Endothelial cell (in vitro differentiated cells): ENCODE results near the gene HMG20A. TPM values are rescaled to one million over a fixed set of nuclear protein-coding genes. Genes with fewer than 3 reads are reported as not detected.

Experiments used
- DNase-seq: peaks from one replicate; pipeline ENCODE4 v3.0.0; 2021; ENCODE audit warnings: low spot score
- H3K27ac Mint-ChIP-seq: one replicate; pipeline ENCODE4 v1.8.0; 2021; ENCODE audit warnings: mixed read lengths, inconsistent platforms; ENCODE audit not compliant: unreplicated experiment
- H3K27me3 Mint-ChIP-seq: one replicate; pipeline ENCODE4 v1.8.0; 2021; ENCODE audit warnings: mild to moderate bottlenecking, moderate library complexity, mixed read lengths, inconsistent platforms; ENCODE audit not compliant: unreplicated experiment
- H3K36me3 Mint-ChIP-seq: one replicate; pipeline ENCODE4 v1.8.0; 2021; ENCODE audit warnings: mild to moderate bottlenecking, low read depth, mixed read lengths, inconsistent platforms; ENCODE audit not compliant: unreplicated experiment
- H3K4me1 Mint-ChIP-seq: one replicate; pipeline ENCODE4 v1.8.0; 2021; ENCODE audit warnings: mild to moderate bottlenecking, mixed read lengths, inconsistent platforms; ENCODE audit not compliant: unreplicated experiment
- H3K4me3 Mint-ChIP-seq: one replicate; pipeline ENCODE4 v1.8.0; 2021; ENCODE audit warnings: mild to moderate bottlenecking, mixed read lengths, inconsistent platforms; ENCODE audit not compliant: unreplicated experiment
- H3K9me3 Mint-ChIP-seq: one replicate; pipeline ENCODE4 v1.8.0; 2021; ENCODE audit warnings: mixed read lengths, inconsistent platforms; ENCODE audit not compliant: unreplicated experiment
- total RNA-seq: library from RNA; stranded (reverse); fragmentation: NEBNext Ultra II Directional; extraction: Animal tissue kit (Norgen Biotek cat#: 25700); gene quantifications from one replicate; pipeline ENCODE4 v1.2.1, GENCODE V29; 2021; ENCODE audit not compliant: unreplicated experiment
- TF ChIP-seq, protein P1 (sequence below): fragments of 200-600 bp; sonication (generic); IDR thresholded peaks from one replicate; pipeline ENCODE4 v1.5.0; 2021; ENCODE audit warnings: antibody characterized with exemption; ENCODE audit not compliant: unreplicated experiment

Gene HMG20A
- total RNA-seq, 1 donor from 2014 or later, result 111 TPM

- TF ChIP-seq, protein P1, sequence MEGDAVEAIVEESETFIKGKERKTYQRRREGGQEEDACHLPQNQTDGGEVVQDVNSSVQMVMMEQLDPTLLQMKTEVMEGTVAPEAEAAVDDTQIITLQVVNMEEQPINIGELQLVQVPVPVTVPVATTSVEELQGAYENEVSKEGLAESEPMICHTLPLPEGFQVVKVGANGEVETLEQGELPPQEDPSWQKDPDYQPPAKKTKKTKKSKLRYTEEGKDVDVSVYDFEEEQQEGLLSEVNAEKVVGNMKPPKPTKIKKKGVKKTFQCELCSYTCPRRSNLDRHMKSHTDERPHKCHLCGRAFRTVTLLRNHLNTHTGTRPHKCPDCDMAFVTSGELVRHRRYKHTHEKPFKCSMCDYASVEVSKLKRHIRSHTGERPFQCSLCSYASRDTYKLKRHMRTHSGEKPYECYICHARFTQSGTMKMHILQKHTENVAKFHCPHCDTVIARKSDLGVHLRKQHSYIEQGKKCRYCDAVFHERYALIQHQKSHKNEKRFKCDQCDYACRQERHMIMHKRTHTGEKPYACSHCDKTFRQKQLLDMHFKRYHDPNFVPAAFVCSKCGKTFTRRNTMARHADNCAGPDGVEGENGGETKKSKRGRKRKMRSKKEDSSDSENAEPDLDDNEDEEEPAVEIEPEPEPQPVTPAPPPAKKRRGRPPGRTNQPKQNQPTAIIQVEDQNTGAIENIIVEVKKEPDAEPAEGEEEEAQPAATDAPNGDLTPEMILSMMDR, result no peak
- H3K36me3 Mint-ChIP-seq, result no peaks in the 10 kb centered on the region
- no peaks in the 10 kb centered on the region for H3K27me3 Mint-ChIP-seq
- peaks cover 5% of the 10 kb centered on the region for H3K4me1 Mint-ChIP-seq
- no peak for DNase-seq
- no peaks in the 10 kb centered on the region for H3K9me3 Mint-ChIP-seq
- no peak overlapping the region for H3K27ac Mint-ChIP-seq
- no peak overlapping the region for H3K4me3 Mint-ChIP-seq
Measured at GRCh38 chr15:77376770-77377169, 43.9 kb upstream of the HMG20A start.

GRCh38 chr15:77380033-77380432 lies 40.7 kb upstream of the HMG20A start:
- H3K27me3 Mint-ChIP-seq, result no peaks in the 10 kb centered on the region
- no peak for DNase-seq
- H3K27ac Mint-ChIP-seq, result no peak overlapping the region
- TF ChIP-seq, protein P1, result no peak
- H3K4me1 Mint-ChIP-seq, result peaks cover 13% of the 10 kb centered on the region
- no peaks in the 10 kb centered on the region for H3K36me3 Mint-ChIP-seq
- H3K9me3 Mint-ChIP-seq, result no peaks in the 10 kb centered on the region
- no peak overlapping the region for H3K4me3 Mint-ChIP-seq

- H3K9me3 Mint-ChIP-seq, result no peaks in the 10 kb centered on the region
- no peak overlapping the region for H3K4me3 Mint-ChIP-seq
- H3K4me1 Mint-ChIP-seq, result peaks cover 22% of the 10 kb centered on the region
- no peak for DNase-seq
- H3K27ac Mint-ChIP-seq, result no peak overlapping the region
- no peaks in the 10 kb centered on the region for H3K27me3 Mint-ChIP-seq
- TF ChIP-seq, protein P1, result no peak
- H3K36me3 Mint-ChIP-seq, result no peaks in the 10 kb centered on the region
Measured at GRCh38 chr15:77384086-77384485, 36.6 kb upstream of the HMG20A start.

- H3K4me1 Mint-ChIP-seq, result peaks cover 22% of the 10 kb centered on the region
Measured at GRCh38 chr15:77384589-77385359, 35.9 kb upstream of the HMG20A start.

DNA sequence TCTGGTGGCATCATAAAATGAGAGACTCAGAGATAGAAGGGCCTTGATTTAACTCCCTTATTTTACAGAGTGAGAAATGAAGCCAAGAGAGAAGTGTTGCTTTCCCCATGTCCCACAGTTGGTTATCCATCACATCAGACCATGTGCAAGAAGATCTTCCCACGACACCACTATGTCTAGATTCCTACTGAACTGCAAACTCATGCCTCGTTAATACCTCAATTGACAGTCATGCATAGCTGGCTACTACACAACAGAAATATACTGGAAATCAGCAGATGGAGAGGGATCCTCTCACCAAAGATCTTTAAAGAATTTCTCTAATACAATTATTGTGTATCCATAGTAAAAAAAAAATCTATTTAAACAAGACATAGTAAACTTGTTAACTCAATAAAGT lies 34.1 kb upstream of the HMG20A start:
- no peak for DNase-seq
- no peaks in the 10 kb centered on the region for H3K9me3 Mint-ChIP-seq
- H3K36me3 Mint-ChIP-seq, result no peaks in the 10 kb centered on the region
- H3K27me3 Mint-ChIP-seq, result no peaks in the 10 kb centered on the region
- H3K4me1 Mint-ChIP-seq, result peaks cover 30% of the 10 kb centered on the region
- H3K27ac Mint-ChIP-seq, result no peak overlapping the region
- TF ChIP-seq, protein P1, result no peak
- no peak overlapping the region for H3K4me3 Mint-ChIP-seq

More at GRCh38 chr15:77384589-77385359, 35.9 kb upstream of the HMG20A start:
- H3K4me3 Mint-ChIP-seq, result no peak overlapping the region
- H3K27ac Mint-ChIP-seq, result no peak overlapping the region
- no peaks in the 10 kb centered on the region for H3K36me3 Mint-ChIP-seq
- no peaks in the 10 kb centered on the region for H3K27me3 Mint-ChIP-seq
- TF ChIP-seq, protein P1, result no peak
- H3K9me3 Mint-ChIP-seq, result no peaks in the 10 kb centered on the region
- DNase-seq, result no peak
